Measurements from ENCODE around the gene CNTF.

Gene CNTF

GRCh38 chr11:58626934-58627483, 4.5 kb downstream of the CNTF start:
- peaks cover 7% of the 10 kb centered on the region for H3K36me3 ChIP-seq
- TF ChIP-seq, protein P1, sequence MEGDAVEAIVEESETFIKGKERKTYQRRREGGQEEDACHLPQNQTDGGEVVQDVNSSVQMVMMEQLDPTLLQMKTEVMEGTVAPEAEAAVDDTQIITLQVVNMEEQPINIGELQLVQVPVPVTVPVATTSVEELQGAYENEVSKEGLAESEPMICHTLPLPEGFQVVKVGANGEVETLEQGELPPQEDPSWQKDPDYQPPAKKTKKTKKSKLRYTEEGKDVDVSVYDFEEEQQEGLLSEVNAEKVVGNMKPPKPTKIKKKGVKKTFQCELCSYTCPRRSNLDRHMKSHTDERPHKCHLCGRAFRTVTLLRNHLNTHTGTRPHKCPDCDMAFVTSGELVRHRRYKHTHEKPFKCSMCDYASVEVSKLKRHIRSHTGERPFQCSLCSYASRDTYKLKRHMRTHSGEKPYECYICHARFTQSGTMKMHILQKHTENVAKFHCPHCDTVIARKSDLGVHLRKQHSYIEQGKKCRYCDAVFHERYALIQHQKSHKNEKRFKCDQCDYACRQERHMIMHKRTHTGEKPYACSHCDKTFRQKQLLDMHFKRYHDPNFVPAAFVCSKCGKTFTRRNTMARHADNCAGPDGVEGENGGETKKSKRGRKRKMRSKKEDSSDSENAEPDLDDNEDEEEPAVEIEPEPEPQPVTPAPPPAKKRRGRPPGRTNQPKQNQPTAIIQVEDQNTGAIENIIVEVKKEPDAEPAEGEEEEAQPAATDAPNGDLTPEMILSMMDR (IDR thresholded peaks at IDR 0.05; ENCODE audit: low read depth, low read length): no peak
- H3K9me3 ChIP-seq: no peaks in the 10 kb centered on the region
- H3K4me1 ChIP-seq: no peaks in the 10 kb centered on the region
- DNase-seq: no peak
- no peaks in the 10 kb centered on the region for H3K27me3 ChIP-seq
- no peak overlapping the region for H3K4me3 ChIP-seq (ENCODE audit: low read depth, low read length)

DNA sequence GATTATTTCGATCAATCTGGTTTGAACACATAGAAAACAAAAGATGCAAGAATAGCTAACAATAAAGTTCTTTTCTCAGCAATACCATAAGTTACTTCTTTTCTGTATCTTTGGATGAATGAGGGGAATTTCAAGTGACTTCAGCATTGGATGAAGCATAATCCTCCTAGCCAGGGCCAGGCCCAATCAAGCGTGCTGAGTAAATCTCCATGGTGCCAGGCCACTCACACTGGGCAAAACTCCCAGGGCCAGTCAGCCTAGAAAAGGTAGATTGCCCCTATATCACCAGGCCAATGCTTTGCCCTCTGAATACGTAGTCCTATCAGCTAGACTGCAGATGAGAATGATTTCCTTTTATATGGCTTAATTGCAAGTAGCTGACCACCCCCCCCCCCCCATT, 6.0 kb downstream of the CNTF start:
- no peak for DNase-seq
- H3K4me3 ChIP-seq (ENCODE audit: low read depth, low read length): no peak overlapping the region
- no peaks in the 10 kb centered on the region for H3K4me1 ChIP-seq
- TF ChIP-seq, protein P1 (IDR thresholded peaks at IDR 0.05; ENCODE audit: low read depth, low read length): no peak
- peaks cover 7% of the 10 kb centered on the region for H3K36me3 ChIP-seq
- no peaks in the 10 kb centered on the region for H3K27me3 ChIP-seq
- no peaks in the 10 kb centered on the region for H3K9me3 ChIP-seq

DNA sequence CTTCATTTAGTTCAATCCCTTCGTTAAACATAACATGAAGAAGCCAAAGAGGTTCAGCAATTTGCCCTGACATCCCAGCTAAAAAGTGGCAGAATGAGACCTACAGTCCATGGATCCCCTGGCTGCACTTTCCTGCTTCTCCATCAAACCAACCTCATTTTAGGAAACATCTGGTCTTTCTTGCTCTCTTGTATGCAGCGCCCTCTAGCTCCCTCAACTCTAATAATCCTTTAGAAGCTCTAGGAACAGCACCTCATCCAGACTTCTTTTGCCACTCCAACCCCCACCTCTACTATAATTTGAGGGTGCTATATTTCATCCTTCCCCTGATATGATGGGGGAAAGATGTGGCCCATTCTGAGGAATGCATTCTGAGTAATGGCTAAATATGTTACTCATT, 7.4 kb downstream of the CNTF start:
- Histone ChIP-seq H3K4me3 (ENCODE audit: low read depth, low read length) (no peak overlapping the region), H3K27me3 (no peaks in the 10 kb centered on the region), H3K36me3 (no peaks in the 10 kb centered on the region), H3K4me1 (no peaks in the 10 kb centered on the region), H3K9me3 (no peaks in the 10 kb centered on the region)
- TF ChIP-seq, protein P1 (IDR thresholded peaks at IDR 0.05; ENCODE audit: low read depth, low read length): peak; percentile 57
- DNase-seq: peak; percentile 11

DNA sequence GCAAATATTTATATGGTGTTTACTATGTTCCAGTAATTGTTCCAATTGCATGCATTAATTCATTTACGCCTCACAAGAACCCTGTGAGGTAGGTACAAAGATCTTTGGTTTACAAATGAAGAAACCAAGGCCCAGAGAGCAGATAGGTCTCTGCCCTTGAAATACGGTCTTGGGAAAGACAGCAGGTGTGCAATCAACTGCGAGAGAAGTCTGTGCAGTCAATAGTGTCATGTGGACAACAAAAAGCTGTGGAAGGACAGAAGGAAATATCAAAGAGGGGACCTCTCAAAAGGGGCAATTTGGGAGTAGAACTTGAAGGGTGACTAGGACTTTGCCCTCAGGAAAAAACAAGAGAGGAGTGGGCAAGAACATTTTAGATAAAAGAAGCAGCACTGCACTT, 8.9 kb downstream of the CNTF start:
- no peaks in the 10 kb centered on the region for H3K36me3 ChIP-seq
- no peaks in the 10 kb centered on the region for H3K27me3 ChIP-seq
- H3K9me3 ChIP-seq: no peaks in the 10 kb centered on the region
- H3K4me1 ChIP-seq: no peaks in the 10 kb centered on the region
- no peak overlapping the region for H3K4me3 ChIP-seq (ENCODE audit: low read depth, low read length)
- DNase-seq: no peak
- TF ChIP-seq, protein P1 (IDR thresholded peaks at IDR 0.05; ENCODE audit: low read depth, low read length): no peak

GRCh38 chr11:58632510-58632909, 10.0 kb downstream of the CNTF start:
- H3K27me3 ChIP-seq: no peaks in the 10 kb centered on the region
- no peak for DNase-seq
- no peaks in the 10 kb centered on the region for H3K9me3 ChIP-seq
- no peaks in the 10 kb centered on the region for H3K4me1 ChIP-seq
- TF ChIP-seq, protein P1 (IDR thresholded peaks at IDR 0.05; ENCODE audit: low read depth, low read length): no peak
- H3K4me3 ChIP-seq (ENCODE audit: low read depth, low read length): no peak overlapping the region
- H3K36me3 ChIP-seq: no peaks in the 10 kb centered on the region

- no peaks in the 10 kb centered on the region for H3K27me3 ChIP-seq
- TF ChIP-seq, protein P1 (IDR thresholded peaks at IDR 0.05; ENCODE audit: low read depth, low read length): no peak
- no peaks in the 10 kb centered on the region for H3K4me1 ChIP-seq
- DNase-seq: no peak
- no peaks in the 10 kb centered on the region for H3K36me3 ChIP-seq
- H3K4me3 ChIP-seq (ENCODE audit: low read depth, low read length): no peak overlapping the region
- H3K9me3 ChIP-seq: no peaks in the 10 kb centered on the region
These were observed 14.1 kb downstream of the CNTF start for GRCh38 chr11:58636587-58636986.

Data from BE2C (cell line).